Testis (tissue), 2 donors: ENCODE results near the gene GALNT5.

Experiments
- CTCF ChIP-seq, 3 experiments: fragments of 450-650 bp in 2 of 3; fragments of 200-600 bp in 1 of 3; sonication (generic) in 1 of 3; IDR thresholded peaks; one replicate each; pipeline ENCODE4 v1.5.1; 2016 to 2019; ENCODE audit warnings: antibody characterized with exemption in 3 of 3, mild to moderate bottlenecking in 2 of 3, moderate library complexity in 1 of 3
- POLR2A ChIP-seq: fragments of 450-650 bp; IDR thresholded peaks from one replicate; pipeline ENCODE4 v1.6.1; 2017; ENCODE audit warnings: antibody characterized with exemption, mild to moderate bottlenecking, moderate library complexity

DNA sequence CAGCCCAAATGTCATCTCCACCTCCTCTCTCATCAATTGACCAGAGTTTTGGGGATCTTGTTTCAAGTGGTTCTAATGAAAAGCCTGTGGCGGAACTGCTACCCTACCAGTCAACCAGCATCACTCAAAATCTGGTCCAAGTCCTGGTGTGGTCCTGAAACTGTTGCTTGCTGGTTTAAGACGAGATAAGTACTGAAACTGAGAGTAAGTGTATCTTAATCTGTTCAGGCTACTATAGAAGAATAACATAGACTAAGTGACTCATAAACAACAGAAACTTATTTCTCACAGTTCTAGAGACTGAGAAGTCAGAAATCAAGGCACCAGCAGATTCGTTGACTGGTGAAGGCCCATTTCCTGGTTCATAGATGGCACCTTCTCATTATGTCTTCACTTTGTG is 879 bp upstream of the GALNT5 start:
- TF ChIP-seq POLR2A (no peak), CTCF (IDR thresholded peaks at IDR 0.05) (no peak)
